Retina (tissue), 1 donor: ENCODE data around the gene TICAM1.
A peak's percentile ranks its signal among the peaks of the same experiment; 100 is the strongest.
"Not testable (repeated sequence)": the region's sequence is repeated elsewhere in the genome, so short reads cannot be mapped to it uniquely, and the experiment has no call there.

Experiments
- DNase-seq: peaks from one replicate; pipeline ENCODE4 v3.0.0-alpha.2; 2016

TICAM1 gene

GRCh38 chr19:4844348-4845179 lies 13.1 kb upstream of the TICAM1 start:
- no peak for DNase-seq

DNA sequence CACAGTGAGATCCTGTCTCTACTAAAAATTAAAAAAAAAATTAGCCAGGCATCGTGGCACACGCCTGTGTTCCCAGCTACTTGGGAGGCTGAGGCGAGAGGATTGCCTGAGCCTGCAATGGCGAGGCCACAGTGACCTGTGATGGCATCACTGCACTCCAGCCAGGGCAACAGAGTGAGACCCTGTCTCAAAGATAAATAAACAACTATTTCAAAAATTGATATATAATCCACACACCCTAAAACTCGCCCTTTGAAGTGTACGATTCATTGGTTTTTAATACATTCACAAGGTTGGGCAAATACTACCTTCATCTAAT lies 12.1 kb upstream of the TICAM1 start:
- no peak for DNase-seq

DNA sequence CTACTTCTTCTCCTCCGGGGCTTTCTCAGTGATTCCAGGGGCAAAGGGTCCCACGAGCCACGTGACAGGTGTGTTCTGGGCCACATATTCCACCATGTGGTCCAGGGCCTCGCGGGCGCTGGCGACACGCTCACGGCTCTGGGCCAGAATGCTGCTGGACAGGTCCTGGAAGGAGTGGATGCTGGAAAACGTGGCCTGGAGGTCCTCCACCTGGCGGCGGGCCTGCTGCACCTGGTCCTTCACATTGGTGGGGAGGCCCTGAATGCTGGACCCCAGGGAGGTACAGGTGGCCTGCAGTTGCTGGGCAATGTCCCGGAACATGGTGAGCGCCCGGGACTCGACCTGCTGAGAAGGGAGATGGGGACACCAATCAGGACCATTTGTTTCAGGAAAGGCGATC lies 7.7 kb upstream of the TICAM1 start:
- DNase-seq = no peak

- DNase-seq = no peak
Measured at GRCh38 chr19:4832776-4833175, 1.3 kb upstream of the TICAM1 start.

DNA sequence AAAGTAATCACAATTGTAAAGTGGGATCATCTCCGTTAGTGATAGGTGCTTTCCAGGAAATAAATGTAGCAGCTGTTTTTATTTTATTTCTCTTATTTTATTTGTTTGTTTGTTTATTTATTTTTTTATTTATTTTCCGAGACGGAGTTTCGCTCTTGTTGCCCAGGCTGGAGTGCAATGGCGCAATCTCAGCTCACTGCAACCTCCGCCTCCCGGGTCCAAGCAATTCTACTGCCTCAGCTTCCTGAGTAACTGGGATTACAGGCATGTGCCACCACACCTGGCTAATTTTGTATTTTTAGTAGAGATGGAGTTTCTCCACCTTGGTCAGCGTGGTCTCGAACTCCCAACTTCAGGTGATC lies 448 bp upstream of the TICAM1 start:
- not testable (repeated sequence) for DNase-seq

DNA sequence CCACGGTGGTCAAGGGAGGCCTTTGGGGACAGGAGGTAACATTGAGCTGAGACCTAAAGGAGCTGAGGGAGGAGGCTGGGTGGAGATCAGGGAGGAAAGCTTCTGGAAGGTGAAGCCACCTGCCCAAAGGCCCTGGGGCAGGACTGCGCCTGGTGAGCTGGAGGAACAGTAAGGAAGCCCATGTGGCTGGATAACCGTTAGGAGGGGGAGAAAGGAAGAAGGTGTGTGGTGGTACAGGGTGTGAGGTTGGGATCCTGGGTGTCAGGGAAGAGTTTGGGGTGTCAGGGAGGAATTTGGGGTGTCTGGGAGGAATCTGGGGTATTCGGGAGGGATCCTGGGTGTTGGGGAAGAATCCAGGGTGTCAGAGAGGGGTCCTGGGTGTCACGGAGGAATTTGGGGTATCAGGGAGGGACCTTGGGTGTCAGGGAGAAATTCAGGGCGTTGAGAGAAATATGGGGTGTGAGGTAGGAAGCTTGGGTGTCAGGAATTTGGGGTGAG lies 695 bp downstream of the TICAM1 start:
- no peak for DNase-seq

DNA sequence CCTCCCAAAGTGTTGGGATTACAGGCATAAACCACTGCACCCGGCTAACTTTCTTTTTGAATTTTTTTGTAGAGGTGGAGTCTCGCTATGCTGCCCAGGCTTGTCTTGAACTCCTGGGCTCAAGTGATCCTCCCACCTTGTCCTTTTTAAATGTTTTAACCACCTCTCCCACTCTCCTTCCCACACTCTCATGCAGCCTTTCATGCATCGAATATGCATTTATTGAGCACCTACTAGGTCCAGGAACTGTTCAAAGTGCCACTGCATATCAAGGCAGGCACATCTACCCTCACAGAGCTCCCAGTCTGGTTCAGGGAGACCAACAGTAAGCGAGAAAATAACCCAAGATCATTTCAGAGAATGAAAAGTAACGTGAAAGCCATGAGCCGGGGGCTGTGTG lies 1.2 kb downstream of the TICAM1 start:
- DNase-seq = no peak

DNA sequence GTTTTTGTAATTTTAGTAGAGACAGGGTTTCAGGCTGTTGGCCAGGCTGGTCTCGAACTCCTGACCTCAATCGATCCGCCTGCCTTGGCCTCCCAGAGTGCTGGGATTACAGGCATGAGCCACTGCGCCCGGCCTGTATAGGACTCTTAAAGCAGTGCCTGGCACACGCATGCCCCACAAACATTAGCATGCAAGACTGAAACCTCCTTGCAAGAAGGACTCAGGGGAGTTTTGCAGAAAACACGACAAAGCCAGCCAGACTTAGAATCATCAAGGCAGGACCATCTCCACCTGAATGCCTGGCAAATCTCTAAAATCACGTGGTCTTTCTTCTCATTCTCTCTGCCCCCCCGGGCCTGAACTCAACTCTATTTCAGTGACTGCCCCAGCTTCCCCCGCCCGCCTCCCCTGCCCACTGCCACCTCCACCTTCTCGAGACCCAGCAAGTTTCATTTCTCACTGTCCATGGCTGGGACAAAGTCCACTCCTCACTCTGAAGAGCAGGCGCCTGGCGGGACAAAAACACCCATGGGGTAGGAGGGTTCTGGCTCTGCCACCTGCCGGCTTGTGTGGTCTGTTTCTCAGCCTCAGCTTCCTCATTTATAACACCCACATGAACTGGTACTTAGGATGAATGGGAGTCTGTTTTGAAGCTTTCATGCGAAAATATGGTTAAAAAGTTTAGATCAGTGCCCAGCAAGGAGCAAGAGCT lies 2.4 kb downstream of the TICAM1 start:
- no peak for DNase-seq

DNA sequence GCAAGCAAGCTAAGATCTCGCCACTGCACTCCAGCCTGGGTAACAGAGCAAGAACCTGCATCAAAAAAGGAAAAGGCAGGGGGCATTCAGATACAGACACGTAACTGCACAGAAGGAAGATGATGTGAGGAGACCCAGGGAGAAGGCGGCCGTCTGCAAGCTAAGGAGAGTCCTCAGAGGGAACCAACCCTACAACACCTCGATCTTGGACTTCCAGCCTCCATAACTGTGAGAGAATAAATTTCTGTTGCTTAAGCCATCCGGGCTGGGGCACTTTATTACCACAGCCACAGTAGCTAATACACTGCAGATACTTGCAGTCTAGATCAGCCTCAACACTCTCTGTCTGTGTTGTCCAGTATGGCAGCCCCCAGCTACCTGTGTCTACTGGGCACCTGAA lies 7.9 kb downstream of the TICAM1 start:
- DNase-seq = no peak

DNA sequence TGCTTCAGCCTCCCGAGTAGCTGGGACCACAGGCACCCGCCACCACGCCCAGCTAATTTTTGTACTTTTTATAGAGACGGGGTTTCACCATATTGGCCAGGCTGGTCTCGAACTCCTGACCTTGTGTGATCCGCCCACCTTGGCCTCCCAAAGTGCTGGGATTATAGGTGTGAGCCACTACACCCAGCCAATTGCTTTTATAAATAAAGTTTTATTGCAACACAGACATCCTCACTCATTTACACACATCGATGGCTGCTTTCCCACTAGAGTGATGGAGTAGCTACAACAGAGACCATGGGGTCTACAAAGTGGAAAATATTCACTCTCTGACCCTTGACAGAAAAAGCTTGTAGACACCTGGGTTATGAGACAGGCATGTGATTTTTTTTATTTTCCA lies 9.2 kb downstream of the TICAM1 start:
- not testable (repeated sequence) for DNase-seq

DNA sequence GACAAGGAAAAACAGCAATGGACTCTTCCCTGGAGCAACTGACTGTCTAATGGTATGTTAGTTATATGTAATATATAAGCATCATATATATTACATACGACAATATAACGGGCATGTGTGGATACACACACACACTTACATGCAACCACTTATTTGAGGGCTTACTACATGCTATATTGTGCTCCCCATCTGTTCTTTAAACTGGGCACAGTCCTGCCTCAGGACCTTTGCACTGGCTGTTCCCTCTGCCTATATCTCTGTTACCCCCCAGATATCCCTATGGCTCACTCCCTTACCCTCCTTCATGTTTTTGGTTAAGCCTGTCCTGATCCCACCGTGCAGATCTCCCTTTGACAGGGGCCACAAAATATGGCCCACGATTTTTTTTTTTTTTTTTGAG lies 10.2 kb downstream of the TICAM1 start:
- no peak for DNase-seq

- DNase-seq = no peak
Measured at GRCh38 chr19:4817467-4818277, 13.8 kb downstream of the TICAM1 start.

DNA sequence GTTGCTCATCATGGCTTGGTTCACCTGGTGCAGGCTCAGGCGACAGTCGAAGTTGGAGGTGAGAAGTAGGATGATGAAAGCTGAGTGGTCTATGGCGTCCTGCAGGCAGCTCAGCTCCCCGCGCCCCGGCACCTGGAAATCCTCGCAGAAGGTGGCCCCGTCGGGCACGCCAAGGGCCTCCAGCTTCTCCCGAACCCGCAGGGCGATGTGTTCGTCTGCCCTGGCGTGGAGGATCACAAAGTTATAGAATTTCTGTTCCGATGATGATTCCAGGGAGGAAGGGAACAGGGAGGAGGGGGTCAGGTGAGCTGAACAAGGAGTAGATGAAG lies 14.6 kb downstream of the TICAM1 start:
- no peak for DNase-seq

DNA sequence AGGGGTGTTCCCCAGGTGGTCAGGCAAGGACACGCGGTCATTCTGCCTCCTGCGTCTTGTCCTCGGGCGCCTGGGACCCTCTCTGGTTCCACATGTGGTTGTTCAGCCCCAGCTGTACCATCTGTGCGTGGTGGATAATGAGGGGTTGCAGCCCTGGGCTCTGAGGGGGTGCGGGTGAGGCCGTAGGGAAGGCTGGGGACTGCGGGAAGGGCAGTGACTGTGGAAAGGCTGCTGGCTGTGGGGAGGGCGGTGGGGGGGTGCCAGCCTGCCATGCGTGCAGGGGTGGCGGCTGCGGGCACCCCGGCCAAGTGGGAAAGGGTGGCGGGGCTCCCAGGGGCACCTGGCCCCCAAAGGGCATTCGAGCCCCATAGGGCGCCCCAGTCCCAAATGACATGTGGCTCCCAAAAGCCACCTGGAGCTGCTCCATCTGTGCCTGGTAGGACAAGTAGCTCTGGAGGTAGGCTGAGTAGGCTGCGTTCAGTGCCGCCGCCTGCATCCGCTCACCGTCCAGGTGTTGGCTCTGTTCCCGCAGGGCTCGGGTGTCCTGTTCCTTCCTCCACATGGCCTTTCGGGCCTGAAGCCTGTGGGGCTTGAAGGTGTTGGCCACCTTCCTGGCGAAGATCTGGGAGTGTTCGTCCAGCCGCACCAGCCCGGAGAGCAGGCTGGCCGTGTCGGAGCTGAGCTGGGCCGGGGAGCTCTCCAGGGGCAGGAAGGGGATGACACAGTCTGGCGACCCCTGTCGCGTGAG lies 15.1 kb downstream of the TICAM1 start:
- DNase-seq = no peak

DNA sequence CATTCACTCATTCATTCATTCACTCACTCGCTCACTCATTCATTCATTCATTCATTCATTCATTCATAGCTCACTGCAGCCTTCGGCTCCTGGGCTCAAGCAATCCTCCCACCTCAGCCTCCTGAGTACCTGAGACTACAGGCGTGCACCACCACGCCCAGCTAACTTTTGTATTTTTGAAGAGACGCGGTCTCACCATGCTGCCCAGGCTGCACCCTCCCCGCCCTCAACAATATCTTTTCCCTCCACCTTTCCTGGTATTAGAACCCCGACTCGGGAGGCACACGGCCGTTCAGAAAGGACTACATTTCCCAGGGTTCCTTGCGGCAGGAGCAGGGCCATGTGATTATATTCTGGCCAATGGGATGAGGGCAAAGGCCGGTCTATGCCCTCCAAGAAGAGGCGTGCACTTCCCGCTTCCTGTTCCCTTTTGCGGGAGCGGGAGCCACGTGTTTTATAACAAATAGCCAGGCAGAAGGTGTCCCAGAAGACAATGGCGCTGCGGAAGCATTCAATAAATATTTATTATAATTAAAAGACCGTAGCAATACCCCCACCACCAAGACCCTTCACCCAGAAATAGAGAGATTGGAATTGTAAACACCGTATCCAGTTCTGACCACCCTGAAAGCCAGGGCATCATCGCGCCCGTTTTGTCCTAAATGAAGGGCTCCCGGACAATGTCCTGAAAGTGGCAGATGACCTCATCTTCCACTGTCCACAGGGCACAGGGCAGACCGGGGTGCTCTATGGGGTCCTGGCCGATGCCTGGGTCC lies 15.9 kb downstream of the TICAM1 start:
- DNase-seq = peak; percentile 86

GRCh38 chr19:4814625-4815425 lies 16.7 kb downstream of the TICAM1 start:
- no peak for DNase-seq

GRCh38 chr19:4811328-4812131 lies 20.0 kb downstream of the TICAM1 start:
- DNase-seq = peak; percentile 70

DNA sequence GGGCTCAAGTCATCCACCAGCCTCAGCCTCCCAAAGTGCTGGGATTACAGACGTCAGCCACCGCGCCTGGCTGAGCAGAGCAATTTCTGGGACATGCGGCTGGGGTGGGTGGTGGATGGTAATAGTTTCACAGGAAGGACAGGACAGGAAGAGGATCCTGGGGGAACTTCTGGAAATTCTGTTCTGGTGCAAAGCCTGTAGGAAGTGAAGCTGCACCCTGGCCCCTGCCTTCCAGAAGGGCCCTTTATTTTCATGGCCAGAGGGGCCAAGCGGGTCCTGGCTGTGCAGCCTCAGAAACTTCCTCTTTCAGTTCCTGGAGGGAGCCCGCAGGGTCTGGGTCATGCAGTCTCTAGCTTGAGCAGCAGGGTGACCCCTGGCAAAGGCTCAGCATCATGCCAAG lies 24.3 kb downstream of the TICAM1 start:
- no peak for DNase-seq

GRCh38 chr19:4806384-4806783 lies 25.1 kb downstream of the TICAM1 start:
- DNase-seq = no peak

DNA sequence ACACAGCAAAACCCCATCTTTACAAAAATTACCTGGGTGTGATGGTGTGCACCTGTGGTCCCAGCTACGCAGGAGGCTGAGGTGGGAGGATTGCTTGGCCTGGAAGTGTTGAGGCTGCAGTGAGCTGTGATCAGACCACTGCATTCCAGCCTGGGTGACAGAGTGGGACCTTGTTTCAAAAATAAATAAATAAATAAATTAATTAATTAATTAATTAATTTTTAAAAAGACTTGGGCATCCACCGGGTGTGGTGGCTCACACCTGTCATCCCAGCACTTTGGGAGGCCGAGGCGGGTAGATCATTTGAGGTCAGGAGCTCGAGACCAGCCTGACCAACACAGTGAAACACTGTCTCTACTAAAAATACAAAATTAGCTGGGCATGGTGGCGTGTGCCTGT lies 26.4 kb downstream of the TICAM1 start:
- DNase-seq = not testable (repeated sequence)
